Motor neuron (in vitro differentiated cells): ENCODE measurements around the gene EXOC4. TPM values are rescaled to one million over a fixed set of nuclear protein-coding genes. Genes with fewer than 3 reads are reported as not detected.

Experiments used
- ATAC-seq, 8 experiments: fragments of 200-7000 bp; cut with Tn5 transposase; replicated peaks in 6 of 8; 2 replicates each; pipeline ENCODE4 v1.8.0; 2021; ENCODE audit warnings: mild to moderate bottlenecking in 8 of 8, moderate library complexity in 8 of 8
- H3K27ac ChIP-seq, 2 donors: fragments of 250-450 bp; sonication (Bioruptor Pico); 2 replicates each; pipeline ENCODE4 v1.9.0; 2021; ENCODE audit warnings: antibody characterized with exemption in 2 of 2, mild to moderate bottlenecking in 2 of 2, moderate library complexity in 1 of 2
- H3K4me1 ChIP-seq, 2 donors: fragments of 250-450 bp; sonication (Bioruptor Pico); replicated peaks in 1 of 2; 2 replicates each; pipeline ENCODE4 v1.6.1; 2021; ENCODE audit warnings: antibody characterized with exemption in 2 of 2, mild to moderate bottlenecking in 2 of 2, moderate library complexity in 1 of 2
- H3K4me3 ChIP-seq, 5 donors: fragments of 250-450 bp; sonication (Bioruptor Pico); 2 replicates each; pipeline ENCODE4 v1.9.0; 2021; ENCODE audit warnings: antibody characterized with exemption in 5 of 5, mild to moderate bottlenecking in 5 of 5, moderate library complexity in 4 of 5
- WGBS, 10 experiments: fragments of 450-650 bp; shearing (Covaris generic); methylation state at CpG; one replicate each; pipeline ENCODE4 v1.0.0; 2022; 5-methylcytosine and 5-hydroxymethylcytosine counted together
- in situ Hi-C, 9 experiments: fragments of 400-800 bp; cut with MboI; loops; one replicate each; pipeline ENCODE4 v1.15.0; 2021; ENCODE audit warnings: low sequenced_read_pairs in 9 of 9, low pct_unique_long_range_greater_than_20kb in 2 of 9; ENCODE audit not compliant: unreplicated experiment in 9 of 9
- total RNA-seq, 8 experiments: library from RNA; unstranded; fragments of 300-600 nt; gene quantifications; 2 replicates each; pipeline versions ENCODE4 v1.2.3 to v1.2.4, GENCODE V29; 2022

EXOC4 gene
- total RNA-seq, 8 experiments from 2014 or later = 47.7 to 103 (median 60.2) TPM

DNA sequence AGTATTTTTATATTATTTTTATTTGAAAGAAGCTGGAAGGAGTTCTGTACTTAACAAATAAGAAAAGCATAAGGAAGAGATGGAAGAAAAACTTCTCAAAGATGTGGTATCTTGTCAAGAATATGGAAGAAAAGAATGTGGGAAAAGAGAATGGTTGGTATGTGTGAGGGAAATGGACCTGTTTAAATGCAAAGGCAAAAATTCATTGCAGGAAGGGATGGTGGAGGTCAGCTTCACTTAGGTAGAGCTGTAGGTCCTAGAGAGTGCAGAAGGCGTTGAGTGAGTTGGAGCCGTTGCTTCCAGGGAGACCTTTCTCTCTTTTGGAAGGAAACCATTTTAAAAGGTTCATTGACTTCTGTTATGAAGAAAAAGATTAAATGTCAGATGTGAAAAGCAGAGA is 107.3 kb downstream of the EXOC4 start:
- in situ Hi-C loops = no loop called here
- ATAC-seq = no peak
- Histone ChIP-seq H3K4me1 (peaks cover 0 to 8% of the 10 kb centered on the region in 2 donors), H3K4me3 (no peak overlapping the region), H3K27ac (no peak overlapping the region)
- WGBS, 10 experiments = 70 to 100% (median 96%) methylated on average over 1 to 2 of the region's 2 CpGs; no CpG with 5 or more reads in 1 of the 10 experiments

DNA sequence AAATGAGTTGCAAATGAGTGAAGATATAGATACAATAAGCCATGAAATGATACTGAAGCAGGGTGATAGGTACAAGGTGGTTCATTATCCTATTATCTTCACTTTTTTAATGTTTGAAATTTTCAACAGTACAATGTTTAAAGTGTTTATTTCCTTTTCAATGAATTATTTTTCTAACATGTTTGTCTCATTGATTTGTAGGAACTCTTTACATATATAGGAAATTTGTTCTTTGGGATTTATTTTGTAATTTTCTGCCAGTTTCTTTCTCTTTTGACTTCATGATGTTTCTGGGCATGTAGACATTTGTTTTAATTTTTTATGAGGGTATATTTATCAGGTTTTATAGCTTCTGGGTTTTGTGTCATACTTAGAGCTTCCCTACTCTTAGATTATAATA is 108.9 kb downstream of the EXOC4 start:
- Histone ChIP-seq H3K4me3 (no peak overlapping the region), H3K4me1 (peaks cover 0 to 8% of the 10 kb centered on the region in 2 donors), H3K27ac (no peak overlapping the region)
- in situ Hi-C loops = no loop called here
- no peak for ATAC-seq

DNA sequence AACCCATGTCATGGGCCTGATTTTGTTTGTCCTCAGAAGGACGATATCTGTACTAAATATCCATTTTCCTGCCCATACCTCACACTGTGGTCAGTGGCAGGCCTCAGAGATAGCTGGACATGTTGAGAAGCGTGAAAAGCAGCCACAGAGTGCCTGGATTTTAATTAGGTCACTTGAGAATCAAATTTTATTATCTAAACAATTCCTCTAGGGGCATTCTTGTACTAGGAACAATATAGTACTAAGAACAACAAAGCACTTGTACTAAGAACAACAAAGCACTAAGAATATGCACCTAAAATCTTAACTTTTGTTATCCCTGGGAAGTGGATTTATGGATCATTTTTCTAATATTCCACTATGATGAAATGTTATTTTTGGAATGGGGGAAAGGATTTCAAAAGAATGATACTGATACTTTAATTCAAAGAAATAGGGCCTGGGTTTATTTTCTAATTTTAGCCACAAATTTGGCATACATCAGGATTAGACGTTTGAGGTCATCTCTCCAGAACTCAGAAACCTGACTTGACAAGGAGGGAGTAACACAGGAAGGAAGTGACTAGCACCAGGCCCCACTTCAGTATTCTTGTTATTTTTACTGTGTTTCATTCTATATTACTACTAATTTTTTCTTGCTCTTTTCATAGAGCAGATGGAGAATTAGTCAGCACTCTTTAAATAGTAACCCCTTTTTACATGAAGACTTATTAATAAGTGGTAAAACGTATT is 112.2 kb downstream of the EXOC4 start:
- Histone ChIP-seq H3K4me3 (no peak overlapping the region), H3K27ac (no peak overlapping the region), H3K4me1 (peaks cover 0 to under 1% of the 10 kb centered on the region in 2 donors)
- in situ Hi-C loops = no loop called here
- 60 to 91% (median 83%) methylated on average over 1 to 4 of the region's 4 CpGs for WGBS, 10 experiments
- ATAC-seq = no peak

DNA sequence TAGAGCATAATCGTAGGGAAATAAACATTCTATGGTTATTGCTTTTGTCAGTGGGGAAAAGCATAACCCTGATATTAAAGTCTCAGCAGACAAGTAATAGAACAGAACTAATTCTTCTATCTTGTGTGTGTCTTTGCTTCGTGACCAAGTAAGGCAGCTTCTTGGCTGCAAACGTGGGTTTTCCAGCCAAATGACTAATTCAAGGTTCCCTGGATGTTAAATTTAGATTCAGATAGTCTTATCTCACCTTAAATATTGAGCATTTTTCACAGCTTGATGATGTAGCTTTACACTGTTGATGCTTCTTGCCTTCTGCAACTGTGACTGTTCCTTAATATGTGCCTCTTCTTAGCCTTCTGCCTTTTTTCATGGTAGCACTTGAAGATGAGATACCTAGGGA is 113.0 kb downstream of the EXOC4 start:
- ATAC-seq = no peak
- Histone ChIP-seq H3K4me1 (peaks cover 0 to 4% of the 10 kb centered on the region in 2 donors), H3K27ac (no peak overlapping the region), H3K4me3 (no peak overlapping the region)
- in situ Hi-C loops = no loop called here
- WGBS, 10 experiments = 65 to 100% (median 83%) methylated on average over 1 to 3 of the region's 3 CpGs; no CpG with 5 or more reads in 2 of the 10 experiments

DNA sequence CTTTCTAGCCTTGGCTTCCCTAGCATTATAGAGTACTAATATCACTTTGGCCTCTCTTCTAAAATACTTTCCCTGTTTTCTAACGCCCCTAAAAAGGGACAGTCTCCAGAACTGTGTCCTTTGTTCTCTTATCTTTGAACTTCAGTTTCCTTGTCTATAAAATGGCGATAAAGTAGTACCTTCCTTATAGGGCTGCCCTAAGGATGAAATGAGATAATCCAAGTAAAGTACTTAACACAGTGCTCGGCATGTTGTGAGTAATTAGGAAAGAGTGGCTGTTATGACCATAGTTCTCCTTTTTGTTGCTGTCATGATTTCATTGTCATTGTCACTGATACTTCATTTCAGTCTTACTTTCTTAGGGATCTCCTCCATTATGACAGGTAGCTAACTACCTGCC is 114.7 kb downstream of the EXOC4 start:
- peaks cover 0 to 4% of the 10 kb centered on the region in 2 donors for H3K4me1 ChIP-seq
- in situ Hi-C loops = no loop called here
- no peak overlapping the region for H3K4me3 ChIP-seq
- 72 to 100% (median 100%) methylated on average over 1 to 3 of the region's 3 CpGs; no CpG with 5 or more reads in 1 of the 10 experiments for WGBS, 10 experiments
- ATAC-seq = no peak
- H3K27ac ChIP-seq = no peak overlapping the region

DNA sequence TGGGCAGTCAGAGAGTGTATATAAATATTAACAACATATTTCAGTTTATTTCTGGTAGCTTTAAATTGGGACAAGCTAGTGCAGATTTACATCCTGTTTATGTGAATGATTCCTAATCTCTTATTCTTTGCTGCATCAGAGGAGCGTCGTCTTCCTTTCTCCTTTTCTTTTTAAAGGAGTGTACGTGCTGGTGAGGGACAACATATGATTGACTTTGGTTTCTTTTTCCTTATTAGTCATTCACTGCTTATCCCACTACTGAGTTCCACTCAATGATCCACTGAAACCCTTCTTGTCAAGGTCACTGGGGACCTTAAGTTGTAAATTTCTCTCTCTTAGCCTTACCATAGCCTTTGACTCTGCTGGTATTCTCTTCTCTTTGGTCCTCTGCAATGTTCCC is 116.3 kb downstream of the EXOC4 start:
- no peak for ATAC-seq
- Histone ChIP-seq H3K4me1 (peaks cover 4 to 7% of the 10 kb centered on the region in 2 donors), H3K27ac (no peak overlapping the region), H3K4me3 (no peak overlapping the region)
- in situ Hi-C loops = no loop called here
- 83 to 100% (median 93%) methylated on average over 1 to 3 of the region's 3 CpGs; no CpG with 5 or more reads in 1 of the 10 experiments for WGBS, 10 experiments

DNA sequence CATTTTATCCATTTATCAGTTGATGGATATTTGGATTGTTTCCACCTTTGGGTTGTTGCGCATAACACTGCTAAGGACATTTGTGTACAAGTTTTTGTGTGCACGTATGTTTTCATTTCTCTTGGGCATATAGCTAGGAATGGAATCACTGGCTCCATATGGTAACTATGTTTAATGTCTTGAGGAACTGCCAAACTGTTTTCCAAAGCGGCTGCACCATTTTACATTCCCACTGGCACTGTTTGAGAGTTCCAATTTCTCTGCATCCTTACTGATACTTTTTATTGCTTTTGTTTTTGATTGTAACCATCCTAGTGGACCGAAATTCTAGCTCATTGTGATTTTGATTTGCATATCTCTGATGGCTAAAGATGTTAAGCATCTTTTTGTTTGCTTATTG is 118.7 kb downstream of the EXOC4 start:
- in situ Hi-C loops = no loop called here
- ATAC-seq = no peak
- Histone ChIP-seq H3K4me1 (peaks cover 4 to 8% of the 10 kb centered on the region in 2 donors), H3K4me3 (no peak overlapping the region), H3K27ac (no peak overlapping the region)
- 81 to 98% (median 93%) methylated on average over 1 to 4 of the region's 4 CpGs for WGBS, 10 experiments

DNA sequence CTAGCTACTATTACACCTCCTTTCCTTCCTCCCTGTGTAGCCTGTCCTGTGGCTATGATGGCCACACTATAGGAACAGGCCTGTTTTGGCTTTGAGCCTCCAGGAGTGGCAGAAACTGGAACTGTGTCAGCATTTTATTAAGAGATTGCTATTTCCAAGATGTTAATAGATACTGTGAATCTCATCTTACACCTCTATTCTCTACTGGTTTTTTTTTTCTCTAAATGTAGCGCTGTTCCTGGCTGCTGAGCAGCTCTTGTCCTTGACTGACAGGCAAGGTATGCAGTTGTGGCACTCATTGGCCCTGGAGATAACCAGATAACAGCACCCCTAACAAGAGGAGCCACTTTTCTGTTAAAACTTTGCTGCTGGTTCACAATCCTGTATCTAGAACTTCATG is 119.5 kb downstream of the EXOC4 start:
- Histone ChIP-seq H3K4me1 (peaks cover 4 to 8% of the 10 kb centered on the region in 2 donors), H3K27ac (no peak overlapping the region), H3K4me3 (no peak overlapping the region)
- 71 to 100% (median 100%) methylated on average over 1 of the region's 1 CpG; no CpG with 5 or more reads in 5 of the 10 experiments for WGBS, 10 experiments
- no peak for ATAC-seq
- in situ Hi-C loops = no loop called here

DNA sequence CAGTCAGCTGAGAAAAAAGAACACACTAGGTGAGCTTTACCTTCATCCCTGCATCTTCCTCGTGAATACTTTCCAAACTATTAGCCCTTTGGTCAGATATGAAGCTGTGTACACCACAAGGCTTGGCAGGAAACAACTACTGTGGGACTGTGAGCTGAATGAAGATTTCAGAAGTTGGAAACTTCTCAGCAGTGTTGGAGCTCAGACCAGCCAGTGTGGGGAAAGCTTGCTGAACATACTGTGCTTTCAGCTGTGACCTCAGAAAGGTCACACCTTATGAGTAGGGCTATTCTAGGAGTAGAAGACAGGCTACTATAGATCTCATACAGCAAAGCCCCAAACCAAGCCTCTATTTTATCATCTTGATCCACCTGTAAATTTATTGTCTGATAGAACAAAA is 123.6 kb downstream of the EXOC4 start:
- no peak for ATAC-seq
- Histone ChIP-seq H3K4me3 (no peak overlapping the region), H3K4me1 (peaks cover 0 to 8% of the 10 kb centered on the region in 2 donors), H3K27ac (no peak overlapping the region)
- in situ Hi-C loops = no loop called here
- WGBS, 10 experiments = 67 to 100% (median 100%) methylated on average over 1 of the region's 1 CpG; no CpG with 5 or more reads in 7 of the 10 experiments

DNA sequence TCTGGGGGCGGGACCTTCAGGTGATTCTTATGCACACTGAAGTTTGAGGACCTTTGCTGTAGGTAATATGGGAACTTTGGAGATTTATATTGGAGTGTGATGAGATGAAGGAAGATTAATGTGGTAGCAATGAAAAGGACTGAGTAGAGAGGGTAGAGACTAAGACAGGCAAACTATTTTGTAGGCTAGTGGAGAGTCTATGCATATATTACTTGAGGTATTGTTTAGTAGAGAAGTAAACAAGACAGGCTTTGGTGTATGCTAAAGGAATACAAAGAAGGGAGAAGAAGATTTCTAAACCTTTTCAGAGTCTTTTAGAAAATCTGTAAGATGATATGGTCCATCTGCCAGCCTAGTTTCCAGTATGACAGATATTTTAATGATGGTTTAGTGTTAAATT is 129.1 kb downstream of the EXOC4 start:
- Histone ChIP-seq H3K4me1 (peaks cover 4 to 8% of the 10 kb centered on the region in 2 donors), H3K27ac (no peak overlapping the region), H3K4me3 (no peak overlapping the region)
- 50 to 100% (median 96%) methylated on average over 1 of the region's 1 CpG; no CpG with 5 or more reads in 6 of the 10 experiments for WGBS, 10 experiments
- ATAC-seq = peak in 2 of 8 experiments; percentile 45 to 60
- in situ Hi-C loops = no loop called here

DNA sequence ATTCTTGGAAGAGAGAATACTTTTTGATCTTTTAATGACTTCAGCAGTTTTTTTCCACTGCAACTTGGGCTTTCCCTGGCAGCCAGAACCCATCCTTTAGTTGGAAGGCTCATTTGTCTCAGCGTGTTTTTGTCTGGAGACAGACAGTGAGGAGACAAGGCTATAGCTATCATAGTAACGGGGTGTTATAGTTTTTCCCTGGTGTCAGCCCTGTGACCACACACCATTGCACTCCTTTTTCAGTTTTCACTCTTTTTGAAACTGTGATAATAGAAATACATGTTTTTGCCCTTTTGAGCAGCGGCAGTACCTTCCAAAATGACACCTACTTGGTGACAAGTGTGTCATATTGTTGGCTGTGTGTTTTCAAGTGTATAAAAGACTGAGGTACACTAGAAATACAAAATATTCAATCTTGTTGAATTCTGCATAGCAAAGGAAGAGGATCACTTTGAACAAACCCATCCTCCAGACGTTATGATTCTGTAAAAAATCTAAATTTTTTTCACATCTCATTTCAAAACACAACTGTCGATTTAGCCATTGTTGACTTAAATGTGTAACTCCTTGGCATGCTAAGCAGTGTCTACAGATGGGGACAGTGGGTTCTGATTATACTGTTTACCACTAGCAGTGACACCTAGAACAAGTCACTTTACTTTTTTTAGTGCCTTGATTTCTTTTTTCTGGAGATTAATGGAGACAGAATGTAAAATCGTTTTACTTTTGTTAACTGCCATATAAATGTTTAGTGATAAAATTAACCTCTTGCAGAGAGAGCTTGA is 130.1 kb downstream of the EXOC4 start:
- Histone ChIP-seq H3K4me1 (peaks cover 4 to 8% of the 10 kb centered on the region in 2 donors), H3K4me3 (no peak overlapping the region), H3K27ac (no peak overlapping the region)
- peak in 1 of 8 experiments; percentile 47 for ATAC-seq
- in situ Hi-C loops = no loop called here
- 24 to 91% (median 75%) methylated on average over 3 to 6 of the region's 6 CpGs for WGBS, 10 experiments

DNA sequence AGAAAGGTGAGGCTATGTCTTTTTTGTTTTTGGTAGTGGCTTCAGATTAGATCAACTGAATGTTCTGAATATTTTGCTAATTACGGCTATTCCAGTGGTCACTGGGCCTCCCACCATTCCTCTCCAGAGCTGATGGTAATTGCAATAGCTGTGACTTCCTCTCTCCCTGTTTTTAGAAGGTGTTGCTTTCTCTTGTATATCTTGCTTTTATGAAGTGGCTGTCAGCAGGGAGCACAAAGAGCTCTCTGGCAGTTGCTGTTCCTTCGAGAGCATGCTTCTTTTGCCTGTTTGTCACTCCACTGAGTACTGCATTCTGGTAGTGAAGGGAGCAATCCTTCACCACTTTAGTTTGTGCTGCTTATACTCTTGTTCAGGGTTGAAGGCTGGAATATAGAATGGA is 133.3 kb downstream of the EXOC4 start:
- H3K4me1 ChIP-seq = peaks cover 4 to 8% of the 10 kb centered on the region in 2 donors
- peak in 3 of 8 experiments; percentile 17 to 64 (median 41) for ATAC-seq
- in situ Hi-C loops = no loop called here
- no peak overlapping the region for H3K4me3 ChIP-seq
- WGBS, 10 experiments = 0 to 100% (median 100%) methylated on average over 1 to 2 of the region's 2 CpGs; no CpG with 5 or more reads in 3 of the 10 experiments
- H3K27ac ChIP-seq = no peak overlapping the region

DNA sequence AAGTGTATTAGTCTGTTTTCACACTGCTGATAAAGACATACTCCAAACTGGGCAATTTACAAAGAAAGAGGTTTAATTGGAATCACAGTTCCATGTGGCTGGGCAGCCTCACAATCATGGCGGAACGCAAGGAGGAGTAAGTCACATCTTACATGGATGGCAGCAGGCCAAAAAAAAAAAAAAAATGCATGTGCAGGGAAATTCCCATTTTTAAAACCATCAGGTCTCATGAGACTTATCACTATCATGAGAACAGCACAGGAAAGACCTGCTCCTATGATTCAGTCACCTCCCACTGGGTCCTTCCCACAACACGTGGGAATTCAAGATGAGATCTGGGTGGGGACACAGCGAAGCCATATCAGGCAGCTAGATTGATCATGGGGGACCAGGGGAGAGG is 136.8 kb downstream of the EXOC4 start:
- 95 to 100% (median 100%) methylated on average over 1 to 4 of the region's 4 CpGs; no CpG with 5 or more reads in 3 of the 10 experiments for WGBS, 10 experiments
- in situ Hi-C loops = no loop called here
- Histone ChIP-seq H3K27ac (no peak overlapping the region), H3K4me3 (no peak overlapping the region), H3K4me1 (peaks cover 8 to 24% of the 10 kb centered on the region in 2 donors)
- no peak for ATAC-seq
